Astrocyte (in vitro differentiated cells and primary cell): Measurements from ENCODE around the gene DLX3.

Experiments
- CTCF ChIP-seq: IDR thresholded peaks from 2 replicates; pipeline ENCODE4 v1.5.1; 2011; ENCODE audit warnings: low read depth, mild to moderate bottlenecking, inconsistent platforms, low read length, moderate library complexity; ENCODE audit not compliant: insufficient read depth
- EZH2 ChIP-seq: IDR thresholded peaks from 2 replicates; pipeline ENCODE4 v1.6.1; 2012; ENCODE audit warnings: mild to moderate bottlenecking, low read length, inconsistent platforms; ENCODE audit not compliant: insufficient read depth

- TF ChIP-seq CTCF (no peak), EZH2 (no peak)
Measured at GRCh38 chr17:49944273-49944870, 50.7 kb downstream of the DLX3 start.
